ENCODE measurements around the gene SLC9A6. TPM values are rescaled to one million over a fixed set of nuclear protein-coding genes. Genes with fewer than 3 reads are reported as not detected.

SLC9A6 gene
- total RNA-seq, 2 donors from 2014 or later, result 16.3 to 25.8 TPM

DNA sequence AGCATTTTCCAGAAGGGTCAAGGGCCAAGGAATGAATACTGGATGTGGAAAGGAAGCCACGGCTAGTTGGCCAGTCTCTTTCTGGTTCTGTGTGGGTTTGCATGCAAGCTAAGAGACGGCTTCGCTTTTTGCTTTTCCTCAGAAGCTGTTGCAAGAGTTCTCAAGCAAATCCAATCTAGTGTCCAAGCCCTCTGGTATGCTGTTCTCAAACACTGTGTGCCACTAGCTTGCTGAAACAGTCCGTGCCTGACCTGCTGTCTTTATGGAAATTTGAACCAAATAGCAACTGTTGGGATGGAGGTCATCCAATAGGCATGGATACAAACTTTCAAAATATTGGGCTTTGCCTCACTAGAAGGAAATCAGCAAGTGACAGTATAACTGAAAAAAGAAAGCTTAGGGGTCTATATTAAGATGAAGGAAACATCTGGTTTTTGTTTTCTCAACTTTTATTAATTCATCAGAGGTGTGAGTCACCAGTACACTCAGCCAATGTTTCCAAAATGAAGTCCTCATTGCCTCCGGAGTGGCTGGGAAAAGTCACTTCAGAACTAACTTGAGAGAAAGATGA is 70.5 kb downstream of the SLC9A6 start:
- Histone ChIP-seq H3K27me3 (no peaks in the 10 kb centered on the region), H3K36me3 (no peaks in the 10 kb centered on the region), H3K4me1 (no peaks in the 10 kb centered on the region), H3K9me3 (no peaks in the 10 kb centered on the region), H3K27ac (peak overlapping the region; percentile 65 to 69), H3K4me3 (no peak overlapping the region)
- peak; percentile 65 for DNase-seq (ENCODE audit: low spot score)
- TF ChIP-seq, protein P1, sequence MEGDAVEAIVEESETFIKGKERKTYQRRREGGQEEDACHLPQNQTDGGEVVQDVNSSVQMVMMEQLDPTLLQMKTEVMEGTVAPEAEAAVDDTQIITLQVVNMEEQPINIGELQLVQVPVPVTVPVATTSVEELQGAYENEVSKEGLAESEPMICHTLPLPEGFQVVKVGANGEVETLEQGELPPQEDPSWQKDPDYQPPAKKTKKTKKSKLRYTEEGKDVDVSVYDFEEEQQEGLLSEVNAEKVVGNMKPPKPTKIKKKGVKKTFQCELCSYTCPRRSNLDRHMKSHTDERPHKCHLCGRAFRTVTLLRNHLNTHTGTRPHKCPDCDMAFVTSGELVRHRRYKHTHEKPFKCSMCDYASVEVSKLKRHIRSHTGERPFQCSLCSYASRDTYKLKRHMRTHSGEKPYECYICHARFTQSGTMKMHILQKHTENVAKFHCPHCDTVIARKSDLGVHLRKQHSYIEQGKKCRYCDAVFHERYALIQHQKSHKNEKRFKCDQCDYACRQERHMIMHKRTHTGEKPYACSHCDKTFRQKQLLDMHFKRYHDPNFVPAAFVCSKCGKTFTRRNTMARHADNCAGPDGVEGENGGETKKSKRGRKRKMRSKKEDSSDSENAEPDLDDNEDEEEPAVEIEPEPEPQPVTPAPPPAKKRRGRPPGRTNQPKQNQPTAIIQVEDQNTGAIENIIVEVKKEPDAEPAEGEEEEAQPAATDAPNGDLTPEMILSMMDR (IDR thresholded peaks at IDR 0.05), result no peak

DNA sequence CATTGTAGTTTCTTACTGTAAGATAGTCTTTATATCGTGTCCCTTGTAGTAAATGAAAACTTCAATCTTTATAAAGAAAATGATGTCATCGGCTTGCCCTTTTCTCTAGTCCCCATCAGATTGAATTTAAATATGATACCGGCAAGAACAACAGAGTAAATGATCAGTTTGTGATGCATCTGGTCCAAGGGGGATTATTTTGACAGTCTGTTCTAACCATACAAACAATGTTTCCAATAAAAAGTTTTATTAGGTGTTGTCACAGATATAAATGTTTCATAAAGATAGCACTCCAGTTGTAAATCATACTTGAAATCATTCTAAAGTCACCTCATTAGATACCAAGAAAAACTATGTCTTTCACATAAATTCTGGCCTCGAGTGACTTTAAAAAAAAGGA is 72.3 kb downstream of the SLC9A6 start:
- H3K9me3 ChIP-seq, result no peaks in the 10 kb centered on the region
- no peak for DNase-seq (ENCODE audit: low spot score)
- no peaks in the 10 kb centered on the region for H3K4me1 ChIP-seq
- no peak overlapping the region for H3K4me3 ChIP-seq
- TF ChIP-seq, protein P1 (IDR thresholded peaks at IDR 0.05), result no peak
- no peaks in the 10 kb centered on the region for H3K27me3 ChIP-seq
- no peaks in the 10 kb centered on the region for H3K36me3 ChIP-seq
- H3K27ac ChIP-seq, result no peak overlapping the region

DNA sequence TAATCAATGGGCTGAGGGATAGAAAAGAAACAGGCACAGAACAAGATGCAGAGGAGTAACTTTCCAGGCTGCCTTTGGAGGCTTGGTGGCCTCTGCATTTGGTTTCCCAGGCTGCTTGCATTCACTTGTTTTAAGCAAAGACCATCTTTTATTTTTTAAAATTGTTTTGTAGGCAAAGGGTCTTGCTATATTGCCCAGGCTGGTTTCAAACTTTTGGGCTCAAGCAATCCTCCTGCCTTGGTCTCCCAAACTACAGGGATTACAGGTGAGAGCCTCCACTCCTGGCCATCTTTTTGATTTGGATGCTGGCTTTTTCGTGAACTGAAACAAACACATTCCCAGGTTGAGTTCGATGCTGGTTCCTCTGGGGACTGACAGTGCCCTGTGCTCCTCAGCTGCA is 74.1 kb downstream of the SLC9A6 start:
- TF ChIP-seq, protein P1 (IDR thresholded peaks at IDR 0.05), result no peak
- no peak overlapping the region for H3K27ac ChIP-seq

DNA sequence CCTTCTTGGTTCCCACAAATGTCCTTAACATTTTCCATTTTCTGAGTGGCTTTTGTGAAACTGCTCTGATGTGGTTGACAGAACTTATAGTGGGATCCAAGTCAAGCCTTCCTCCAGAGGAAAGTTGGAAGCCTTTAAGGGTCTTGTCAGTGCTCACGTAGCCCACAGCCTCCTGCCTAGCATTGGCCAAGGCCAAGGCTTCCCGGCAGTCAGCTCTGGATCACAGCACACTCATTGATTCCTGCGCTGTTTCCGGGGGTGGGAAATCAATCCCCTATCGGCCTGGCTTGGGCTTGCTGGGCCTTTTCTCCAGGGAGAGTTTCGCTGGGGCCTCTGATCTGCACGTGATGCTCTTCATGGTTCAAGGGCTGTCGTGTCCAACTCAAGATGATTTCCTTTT is 76.1 kb downstream of the SLC9A6 start:
- Histone ChIP-seq H3K36me3 (no peaks in the 10 kb centered on the region), H3K4me3 (no peak overlapping the region), H3K4me1 (peaks cover 0 to 7% of the 10 kb centered on the region in 2 donors), H3K27ac (no peak overlapping the region), H3K27me3 (no peaks in the 10 kb centered on the region), H3K9me3 (no peaks in the 10 kb centered on the region)
- no peak for DNase-seq (ENCODE audit: low spot score)
- TF ChIP-seq, protein P1 (IDR thresholded peaks at IDR 0.05), result no peak

More for the DNA sequence above, 74.1 kb downstream of the SLC9A6 start:
- Histone ChIP-seq H3K4me1 (no peaks in the 10 kb centered on the region), H3K9me3 (no peaks in the 10 kb centered on the region), H3K27me3 (no peaks in the 10 kb centered on the region), H3K36me3 (no peaks in the 10 kb centered on the region), H3K4me3 (no peak overlapping the region)
- no peak for DNase-seq (ENCODE audit: low spot score)

DNA sequence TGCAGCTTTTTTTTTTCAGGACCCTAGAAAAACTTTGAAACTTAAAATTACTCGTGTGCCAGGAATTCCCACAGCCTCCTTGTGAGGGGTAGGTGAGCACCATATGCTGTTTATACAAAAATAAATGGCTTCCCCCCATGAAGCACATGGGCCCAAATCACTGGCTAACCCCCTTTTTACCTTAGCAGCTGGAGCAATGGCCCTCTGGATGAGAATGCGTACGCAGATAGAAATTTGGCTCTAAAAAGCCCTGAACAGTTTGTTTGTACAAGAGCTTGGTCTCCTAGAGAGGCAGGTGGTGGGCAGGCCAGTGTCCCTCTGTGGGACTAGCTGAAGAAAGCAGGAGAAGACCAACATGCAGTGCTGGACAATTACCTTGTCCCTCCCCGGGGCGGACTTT is 76.5 kb downstream of the SLC9A6 start:
- Histone ChIP-seq H3K27me3 (no peaks in the 10 kb centered on the region), H3K4me3 (no peak overlapping the region), H3K36me3 (no peaks in the 10 kb centered on the region), H3K4me1 (peaks cover 0 to 7% of the 10 kb centered on the region in 2 donors), H3K9me3 (no peaks in the 10 kb centered on the region), H3K27ac (peak overlapping the region in 1 of 2 donors; percentile 45)
- DNase-seq (ENCODE audit: low spot score), result no peak
- TF ChIP-seq, protein P1 (IDR thresholded peaks at IDR 0.05), result no peak

Data from right atrium auricular region (tissue), 2 donors.